Breast epithelium (tissue), 4 donors: ENCODE results near the gene PPP1R2B. TPM values are rescaled to one million over a fixed set of nuclear protein-coding genes. Genes with fewer than 3 reads are reported as not detected.

Source experiments
- DNase-seq, 2 donors: peaks; one replicate each; pipeline ENCODE4 v3.0.0-alpha.2; 2019; ENCODE audit warnings: low spot score in 2 of 2
- H3K27ac ChIP-seq, 2 donors: fragments of 200-600 bp; sonication (generic) in 1 of 2; one replicate each; pipeline ENCODE4 v1.5.1; 2016 to 2019; ENCODE audit warnings: mild to moderate bottlenecking in 1 of 2
- H3K27me3 ChIP-seq, 2 donors: fragments of 200-600 bp; sonication (generic) in 1 of 2; one replicate each; pipeline versions ENCODE4 v1.5.1 to v1.6.0; 2017 to 2019; ENCODE audit warnings: control low read depth in 1 of 2, mild to moderate bottlenecking in 1 of 2
- H3K36me3 ChIP-seq: fragments of 200-600 bp; one replicate; pipeline ENCODE4 v1.5.1; 2019
- H3K4me1 ChIP-seq, 2 donors: fragments of 200-600 bp; sonication (generic); one replicate each; pipeline ENCODE4 v1.5.1; 2016 to 2019; ENCODE audit warnings: control low read depth in 1 of 2
- H3K4me3 ChIP-seq, 3 donors: fragments of 200-600 bp; sonication (generic); 1 replicate in 2 of 3; 2 replicates in 1 of 3; pipeline ENCODE4 v1.5.1; 2016 to 2019; ENCODE audit warnings: mild to moderate bottlenecking in 3 of 3, moderate library complexity in 2 of 3
- H3K9me3 ChIP-seq, 2 donors: fragments of 200-600 bp; sonication (generic) in 1 of 2; one replicate each; pipeline ENCODE4 v1.5.1; 2016 to 2019; ENCODE audit warnings: control low read depth in 1 of 2
- POLR2A ChIP-seq: fragments of 450-650 bp; IDR thresholded peaks from one replicate; pipeline ENCODE4 v1.6.1; 2016; ENCODE audit warnings: antibody characterized with exemption, mild to moderate bottlenecking, moderate library complexity
- POLR2AphosphoS5 ChIP-seq, 3 donors: sonication (generic); formaldehyde crosslinking; IDR thresholded peaks; one replicate each; pipeline ENCODE4 v1.6.1; 2017; ENCODE audit warnings: antibody characterized with exemption in 3 of 3
- intact Hi-C: fragments of 100-400 bp; cut with DNase I; formaldehyde crosslinking; loops from one replicate; pipeline ENCODE4 v1.15.1; 2023; ENCODE audit warnings: low total_unique reads
- total RNA-seq, 3 donors: library from RNA; depleted of rRNA; stranded (reverse); fragments of >200 nt; gene quantifications; one replicate each; pipeline ENCODE4 v1.1.0, GENCODE V29; 2016
- TF ChIP-seq, protein P1 (sequence below), 3 donors: fragments of 450-650 bp; IDR thresholded peaks; one replicate each; pipeline ENCODE4 v1.5.1; 2016 to 2017; ENCODE audit warnings: antibody characterized with exemption in 3 of 3, mild to moderate bottlenecking in 3 of 3, moderate library complexity in 3 of 3

The PPP1R2B gene
- not detected for total RNA-seq

DNA sequence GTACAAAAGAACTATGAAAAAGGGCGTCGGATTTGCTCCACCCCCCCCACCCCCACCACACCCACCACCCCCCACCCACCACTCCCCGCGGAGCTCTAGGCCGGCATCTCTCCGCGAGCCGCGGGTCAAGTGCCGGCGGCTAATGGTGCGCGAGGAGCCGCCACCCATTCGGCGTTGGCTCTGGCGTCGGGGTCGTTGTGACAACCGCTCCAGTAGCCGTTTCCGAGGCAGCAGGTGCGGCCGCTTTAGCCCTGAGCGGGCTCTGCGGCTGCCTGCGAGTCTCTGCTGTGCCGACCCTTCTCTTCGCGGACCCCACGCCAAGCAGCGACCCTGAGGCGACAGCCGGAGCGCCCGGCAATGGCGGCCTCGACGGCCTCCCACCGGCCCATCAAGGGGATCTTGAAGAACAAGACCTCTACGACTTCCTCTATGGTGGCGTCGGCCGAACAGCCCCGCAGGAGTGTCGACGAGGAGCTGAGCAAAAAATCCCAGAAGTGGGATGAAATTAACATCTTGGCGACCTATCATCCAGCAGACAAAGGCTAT, at the start of gene PPP1R2B:
TSS of gene PPP1R2B (plus strand) at position 90 of the 546 bp plus-strand sequence. CDS start at position 358, 268 bp downstream.
- no peaks in the 10 kb centered on the region for H3K4me1 ChIP-seq
- no peaks in the 10 kb centered on the region for H3K27me3 ChIP-seq
- intact Hi-C loops, result no loop called here
- H3K27ac ChIP-seq, result no peak within 1 kb of the TSS
- no peak within 1 kb of the TSS for H3K4me3 ChIP-seq
- no peak for DNase-seq
- no peaks in the 10 kb centered on the region for H3K36me3 ChIP-seq
- H3K9me3 ChIP-seq, result peaks cover 9 to 46% of the 10 kb centered on the region in 2 donors
- TF ChIP-seq POLR2AphosphoS5 (IDR thresholded peaks at IDR 0.05), result no peak
- TF ChIP-seq, protein P1, sequence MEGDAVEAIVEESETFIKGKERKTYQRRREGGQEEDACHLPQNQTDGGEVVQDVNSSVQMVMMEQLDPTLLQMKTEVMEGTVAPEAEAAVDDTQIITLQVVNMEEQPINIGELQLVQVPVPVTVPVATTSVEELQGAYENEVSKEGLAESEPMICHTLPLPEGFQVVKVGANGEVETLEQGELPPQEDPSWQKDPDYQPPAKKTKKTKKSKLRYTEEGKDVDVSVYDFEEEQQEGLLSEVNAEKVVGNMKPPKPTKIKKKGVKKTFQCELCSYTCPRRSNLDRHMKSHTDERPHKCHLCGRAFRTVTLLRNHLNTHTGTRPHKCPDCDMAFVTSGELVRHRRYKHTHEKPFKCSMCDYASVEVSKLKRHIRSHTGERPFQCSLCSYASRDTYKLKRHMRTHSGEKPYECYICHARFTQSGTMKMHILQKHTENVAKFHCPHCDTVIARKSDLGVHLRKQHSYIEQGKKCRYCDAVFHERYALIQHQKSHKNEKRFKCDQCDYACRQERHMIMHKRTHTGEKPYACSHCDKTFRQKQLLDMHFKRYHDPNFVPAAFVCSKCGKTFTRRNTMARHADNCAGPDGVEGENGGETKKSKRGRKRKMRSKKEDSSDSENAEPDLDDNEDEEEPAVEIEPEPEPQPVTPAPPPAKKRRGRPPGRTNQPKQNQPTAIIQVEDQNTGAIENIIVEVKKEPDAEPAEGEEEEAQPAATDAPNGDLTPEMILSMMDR (IDR thresholded peaks at IDR 0.05), result no peak
- no peak for TF ChIP-seq POLR2A

DNA sequence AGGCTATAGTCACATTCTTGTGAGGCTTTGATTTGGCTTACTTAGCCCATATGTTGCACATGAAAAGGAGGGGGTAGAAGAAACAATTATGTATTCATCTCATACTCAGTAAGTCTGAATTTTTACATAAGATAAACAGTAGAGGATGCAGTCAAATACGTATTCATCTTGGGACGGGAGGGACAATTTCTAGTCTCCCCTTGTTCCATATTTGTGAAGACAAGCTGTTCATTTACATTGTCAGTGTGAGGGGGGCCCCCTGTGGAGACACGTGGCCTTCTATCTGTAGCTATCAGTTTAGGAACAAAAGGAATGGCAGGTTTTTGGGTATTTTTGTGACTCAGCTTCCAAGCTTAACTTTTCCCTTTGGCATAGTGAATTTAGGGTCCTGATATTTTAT, 49.2 kb upstream of the PPP1R2B start:
- H3K4me1 ChIP-seq, result no peaks in the 10 kb centered on the region
- no peak for TF ChIP-seq POLR2AphosphoS5 (IDR thresholded peaks at IDR 0.05)
- TF ChIP-seq, protein P1 (IDR thresholded peaks at IDR 0.05), result no peak
- no peak for TF ChIP-seq POLR2A
- H3K27ac ChIP-seq, result no peak overlapping the region
- DNase-seq, result no peak
- no peak overlapping the region for H3K4me3 ChIP-seq
- intact Hi-C loops, result no loop called here
- H3K27me3 ChIP-seq, result no peaks in the 10 kb centered on the region
- H3K36me3 ChIP-seq, result no peaks in the 10 kb centered on the region
- no peaks in the 10 kb centered on the region for H3K9me3 ChIP-seq

DNA sequence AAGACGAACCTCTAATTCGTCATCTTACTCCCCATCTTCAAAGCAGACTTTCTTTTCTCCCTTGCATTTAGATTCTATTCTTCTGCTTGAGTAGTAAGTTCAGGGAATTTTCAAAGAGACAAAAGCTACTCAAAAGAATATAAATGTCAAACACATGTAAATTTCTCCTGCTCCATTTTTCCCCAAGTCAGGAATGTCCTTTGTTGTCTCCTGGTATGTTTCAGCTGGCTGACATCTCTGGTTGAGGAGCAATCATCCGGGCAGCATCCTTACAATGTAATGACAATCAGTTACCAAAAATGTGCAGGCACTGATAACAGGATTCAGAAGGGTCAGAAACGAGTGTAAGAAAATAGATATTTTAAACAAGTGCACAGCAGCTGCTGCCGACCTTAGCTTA, 47.6 kb upstream of the PPP1R2B start:
- no peaks in the 10 kb centered on the region for H3K27me3 ChIP-seq
- H3K9me3 ChIP-seq, result no peaks in the 10 kb centered on the region
- no peaks in the 10 kb centered on the region for H3K4me1 ChIP-seq
- H3K4me3 ChIP-seq, result no peak overlapping the region
- TF ChIP-seq POLR2AphosphoS5 (IDR thresholded peaks at IDR 0.05) (no peak), POLR2A (no peak)
- no peak overlapping the region for H3K27ac ChIP-seq
- intact Hi-C loops, result no loop called here
- no peaks in the 10 kb centered on the region for H3K36me3 ChIP-seq
- no peak for DNase-seq

DNA sequence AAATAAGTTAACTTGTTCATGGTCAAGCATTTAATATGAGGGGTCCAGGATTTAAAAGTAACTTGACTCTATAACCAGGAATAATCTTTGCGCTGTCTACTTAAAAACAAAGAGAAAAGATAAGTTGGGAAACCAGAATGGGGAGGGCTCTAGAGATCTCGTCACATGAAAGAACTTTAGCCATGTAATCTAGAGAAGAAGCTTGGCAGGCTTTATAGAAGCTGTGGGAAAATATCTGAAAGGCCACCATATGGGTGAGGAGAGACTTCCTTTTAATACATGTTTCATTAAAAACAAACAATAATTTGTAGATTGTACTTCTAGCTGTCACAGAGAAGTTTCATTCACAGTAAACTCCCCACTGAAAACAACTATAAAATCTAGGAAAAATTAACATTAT, 46.7 kb upstream of the PPP1R2B start:
- no peak for TF ChIP-seq POLR2A
- TF ChIP-seq POLR2AphosphoS5 (IDR thresholded peaks at IDR 0.05), result no peak
- TF ChIP-seq, protein P1 (IDR thresholded peaks at IDR 0.05), result no peak
- Histone ChIP-seq H3K9me3 (no peaks in the 10 kb centered on the region), H3K27me3 (no peaks in the 10 kb centered on the region), H3K36me3 (no peaks in the 10 kb centered on the region), H3K27ac (no peak overlapping the region), H3K4me1 (no peaks in the 10 kb centered on the region), H3K4me3 (no peak overlapping the region)
- no peak for DNase-seq
- intact Hi-C loops, result no loop called here

DNA sequence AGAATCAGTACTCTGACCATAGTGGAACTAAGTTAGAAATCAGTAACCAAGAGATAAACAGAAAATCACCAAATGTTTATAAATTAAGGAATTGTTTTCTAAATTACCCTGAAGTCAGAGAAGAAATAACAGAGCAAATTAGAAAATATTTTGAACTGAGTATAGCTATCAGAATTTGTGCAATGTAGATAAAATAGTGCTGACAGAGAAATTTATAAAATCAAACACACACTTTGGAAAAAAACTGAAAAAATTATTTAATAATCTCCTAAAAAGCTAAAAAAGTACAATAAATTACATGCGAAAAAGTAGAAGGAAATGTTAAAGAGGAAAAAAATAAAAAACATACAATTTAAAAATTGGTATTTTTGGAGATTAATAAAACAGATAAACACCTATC, 37.1 kb upstream of the PPP1R2B start:
- DNase-seq, result no peak
- no peak overlapping the region for H3K27ac ChIP-seq
- no peaks in the 10 kb centered on the region for H3K4me1 ChIP-seq
- no peaks in the 10 kb centered on the region for H3K36me3 ChIP-seq
- no peaks in the 10 kb centered on the region for H3K9me3 ChIP-seq
- no peaks in the 10 kb centered on the region for H3K27me3 ChIP-seq
- H3K4me3 ChIP-seq, result no peak overlapping the region
- TF ChIP-seq POLR2A (no peak), POLR2AphosphoS5 (IDR thresholded peaks at IDR 0.05) (no peak)
- TF ChIP-seq, protein P1 (IDR thresholded peaks at IDR 0.05), result no peak
- intact Hi-C loops, result no loop called here
